AG09319 (cell line): ENCODE measurements around the gene FAM135A.
"Not testable (repeated sequence)": the region's sequence is repeated elsewhere in the genome, so short reads cannot be mapped to it uniquely, and the experiment has no call there.

ENCODE experiments used
- DNase-seq: peaks from one replicate; pipeline ENCODE4 v3.0.0-alpha.2; 2010; ENCODE audit warnings: low read depth; ENCODE audit errors: extremely low read depth
- TF ChIP-seq, protein P1 (sequence below): IDR thresholded peaks from 2 replicates; pipeline ENCODE4 v1.5.1; 2011; ENCODE audit warnings: low read depth, mild to moderate bottlenecking, inconsistent platforms, low read length, moderate library complexity

Gene FAM135A

GRCh38 chr6:70423189-70424134, 10.2 kb downstream of the FAM135A start:
- TF ChIP-seq, protein P1, sequence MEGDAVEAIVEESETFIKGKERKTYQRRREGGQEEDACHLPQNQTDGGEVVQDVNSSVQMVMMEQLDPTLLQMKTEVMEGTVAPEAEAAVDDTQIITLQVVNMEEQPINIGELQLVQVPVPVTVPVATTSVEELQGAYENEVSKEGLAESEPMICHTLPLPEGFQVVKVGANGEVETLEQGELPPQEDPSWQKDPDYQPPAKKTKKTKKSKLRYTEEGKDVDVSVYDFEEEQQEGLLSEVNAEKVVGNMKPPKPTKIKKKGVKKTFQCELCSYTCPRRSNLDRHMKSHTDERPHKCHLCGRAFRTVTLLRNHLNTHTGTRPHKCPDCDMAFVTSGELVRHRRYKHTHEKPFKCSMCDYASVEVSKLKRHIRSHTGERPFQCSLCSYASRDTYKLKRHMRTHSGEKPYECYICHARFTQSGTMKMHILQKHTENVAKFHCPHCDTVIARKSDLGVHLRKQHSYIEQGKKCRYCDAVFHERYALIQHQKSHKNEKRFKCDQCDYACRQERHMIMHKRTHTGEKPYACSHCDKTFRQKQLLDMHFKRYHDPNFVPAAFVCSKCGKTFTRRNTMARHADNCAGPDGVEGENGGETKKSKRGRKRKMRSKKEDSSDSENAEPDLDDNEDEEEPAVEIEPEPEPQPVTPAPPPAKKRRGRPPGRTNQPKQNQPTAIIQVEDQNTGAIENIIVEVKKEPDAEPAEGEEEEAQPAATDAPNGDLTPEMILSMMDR = no peak

DNA sequence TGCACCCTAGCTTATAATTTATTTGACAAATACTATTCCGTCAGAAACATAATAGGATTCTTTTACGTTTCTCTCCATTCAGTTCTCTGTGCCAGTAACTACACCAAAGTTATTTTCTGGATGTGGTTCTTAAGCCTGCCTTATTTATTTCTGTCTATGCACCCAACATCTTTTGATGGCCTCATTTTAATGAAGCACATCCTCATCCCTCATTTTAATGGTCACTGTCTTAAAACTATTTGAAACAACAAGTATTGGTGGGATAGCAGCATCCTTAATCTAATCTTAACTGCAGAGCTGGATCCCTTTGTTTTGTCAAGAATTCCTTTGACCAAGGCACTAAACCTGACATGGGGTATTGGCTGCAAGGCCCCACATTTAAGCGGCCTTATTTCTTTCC, 11.0 kb downstream of the FAM135A start:
- DNase-seq = no peak
- TF ChIP-seq, protein P1 = no peak

More at GRCh38 chr6:70423189-70424134, 10.2 kb downstream of the FAM135A start:
- DNase-seq = no peak

- TF ChIP-seq, protein P1 = no peak
- no peak for DNase-seq
Observed at GRCh38 chr6:70436320-70436719, 23.0 kb downstream of the FAM135A start.

GRCh38 chr6:70445001-70445400, 31.7 kb downstream of the FAM135A start:
- TF ChIP-seq, protein P1 = no peak
- no peak for DNase-seq

DNA sequence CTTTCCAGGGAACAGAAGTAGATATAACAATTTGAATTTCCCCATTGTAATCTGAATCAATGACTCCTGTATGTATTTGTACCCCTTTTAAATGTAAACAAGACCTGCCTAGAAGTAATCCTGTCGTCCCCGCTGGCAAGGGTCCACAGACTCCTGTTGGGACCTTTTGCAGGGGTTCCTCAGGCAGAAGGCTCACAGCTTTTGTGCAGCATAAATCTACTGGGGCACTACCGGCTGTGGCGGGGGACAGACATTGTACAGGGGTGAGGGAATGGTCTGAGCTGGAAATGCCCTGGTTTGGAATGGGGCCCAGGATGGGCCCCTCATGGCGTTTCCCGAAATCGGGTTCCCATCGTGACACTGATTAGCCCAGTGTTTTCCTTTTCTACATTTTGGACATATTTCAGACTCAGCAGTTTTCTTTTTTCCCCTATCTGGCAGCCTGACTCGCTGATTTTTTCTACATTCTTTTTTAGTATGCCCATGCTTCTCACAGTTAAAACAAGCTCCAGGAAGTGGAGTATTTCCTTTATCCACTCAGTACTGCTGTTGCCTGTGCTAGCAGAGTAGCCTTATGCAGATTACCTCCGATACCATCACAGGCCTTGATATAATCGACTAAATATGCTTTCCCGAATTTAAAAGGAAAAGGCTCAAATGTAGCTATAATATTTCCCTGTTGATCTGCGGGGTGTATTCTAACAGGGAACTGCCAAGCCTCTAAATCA, 34.2 kb downstream of the FAM135A start:
- not testable (repeated sequence) for DNase-seq

GRCh38 chr6:70453899-70454298, 40.6 kb downstream of the FAM135A start:
- DNase-seq = not testable (repeated sequence)

GRCh38 chr6:70456735-70457134, 43.4 kb downstream of the FAM135A start:
- TF ChIP-seq, protein P1 = no peak
- DNase-seq = no peak

- TF ChIP-seq, protein P1 = no peak
- no peak for DNase-seq
Observed at GRCh38 chr6:70459235-70459634, 45.9 kb downstream of the FAM135A start.

- DNase-seq = not testable (repeated sequence)
Observed at GRCh38 chr6:70459699-70460098, 46.4 kb downstream of the FAM135A start.
